Neuronal stem cell (in vitro differentiated cells): ENCODE measurements around the gene USP32.

ENCODE experiments used
- DNase-seq: peaks from one replicate; pipeline ENCODE4 v3.0.0-alpha.2; 2013; ENCODE audit warnings: low spot score
- H2AFZ ChIP-seq: one replicate; pipeline ENCODE4 v1.6.1; 2013; ENCODE audit warnings: mild to moderate bottlenecking, low read length, inconsistent platforms
- H2AK5ac ChIP-seq: 2 replicates; pipeline ENCODE4 v1.6.1; 2013; ENCODE audit warnings: low read depth, mild to moderate bottlenecking, inconsistent platforms, low read length, moderate library complexity, mixed read lengths
- H2BK120ac ChIP-seq: 2 replicates; pipeline ENCODE4 v1.6.1; 2013; ENCODE audit warnings: low read depth, mild to moderate bottlenecking, inconsistent platforms, low read length, moderate library complexity, mixed read lengths
- H2BK12ac ChIP-seq: one replicate; pipeline ENCODE4 v1.6.1; 2013; ENCODE audit warnings: low read length, inconsistent platforms
- H2BK15ac ChIP-seq: 2 replicates; pipeline ENCODE4 v1.6.1; 2013; ENCODE audit warnings: mild to moderate bottlenecking, low read length, inconsistent platforms, mixed read lengths
- H2BK5ac ChIP-seq: one replicate; pipeline ENCODE4 v1.6.1; 2013; ENCODE audit warnings: inconsistent platforms, mild to moderate bottlenecking, low read length, moderate library complexity
- H3K14ac ChIP-seq: one replicate; pipeline ENCODE4 v1.6.1; 2013; ENCODE audit warnings: low read length, inconsistent platforms
- H3K18ac ChIP-seq: 2 replicates; pipeline ENCODE4 v1.6.1; 2013; ENCODE audit warnings: low read length, inconsistent platforms
- H3K23ac ChIP-seq: 2 replicates; pipeline ENCODE4 v1.6.1; 2013; ENCODE audit warnings: low read depth, mild to moderate bottlenecking, mixed read lengths, low read length, inconsistent platforms; ENCODE audit not compliant: poor library complexity
- H3K27ac ChIP-seq: replicated peaks from 3 replicates; pipeline ENCODE4 v1.5.1; 2013; ENCODE audit warnings: low read length, inconsistent platforms
- H3K27me3 ChIP-seq, 3 experiments: 2 replicates each; pipeline ENCODE4 v1.6.1; 2013; ENCODE audit warnings: low read length in 3 of 3, mild to moderate bottlenecking in 2 of 3, inconsistent platforms in 1 of 3, low read depth in 1 of 3, mixed read lengths in 1 of 3, moderate library complexity in 1 of 3; ENCODE audit not compliant: control insufficient read depth in 3 of 3, insufficient read depth in 3 of 3
- H3K36me3 ChIP-seq, 2 donors: replicated peaks in 1 of 2; 2 replicates each; pipeline ENCODE4 v1.6.1; 2013; ENCODE audit warnings: low read length in 2 of 2; ENCODE audit not compliant: control insufficient read depth in 2 of 2, insufficient read depth in 2 of 2
- H3K4ac ChIP-seq: 2 replicates; pipeline ENCODE4 v1.6.1; 2013; ENCODE audit warnings: inconsistent platforms, mild to moderate bottlenecking, low read length, moderate library complexity
- H3K4me1 ChIP-seq, 2 donors: 1 replicate in 1 of 2; 2 replicates in 1 of 2; pipeline ENCODE4 v1.6.1; 2013; ENCODE audit warnings: low read length in 2 of 2, low read depth in 1 of 2; ENCODE audit not compliant: control insufficient read depth in 2 of 2, insufficient read depth in 1 of 2
- H3K4me2 ChIP-seq: one replicate; pipeline ENCODE4 v1.6.1; 2013; ENCODE audit warnings: mild to moderate bottlenecking, low read length, inconsistent platforms; ENCODE audit not compliant: insufficient read depth, poor library complexity, severe bottlenecking
- H3K4me3 ChIP-seq, 2 donors: 2 replicates each; pipeline ENCODE4 v1.5.1; 2013; ENCODE audit warnings: low read length in 2 of 2, mild to moderate bottlenecking in 2 of 2, inconsistent platforms in 1 of 2, moderate library complexity in 1 of 2
- H3K79me1 ChIP-seq: one replicate; pipeline ENCODE4 v1.6.1; 2013; ENCODE audit warnings: low read depth, mild to moderate bottlenecking, inconsistent platforms, low read length, moderate library complexity
- H3K9ac ChIP-seq: one replicate; pipeline ENCODE4 v1.6.1; 2013; ENCODE audit warnings: mild to moderate bottlenecking, low read depth, low read length, inconsistent platforms; ENCODE audit not compliant: poor library complexity
- H3K9me3 ChIP-seq, 2 donors: replicated peaks in 1 of 2; 2 replicates each; pipeline versions ENCODE3 to v1.6.1; 2013; ENCODE audit warnings: low read length in 2 of 2, mild to moderate bottlenecking in 2 of 2, inconsistent platforms in 1 of 2, low read depth in 1 of 2, mixed read lengths in 1 of 2, moderate library complexity in 1 of 2; ENCODE audit not compliant: control insufficient read depth in 2 of 2, insufficient read depth in 1 of 2
- H4K8ac ChIP-seq: one replicate; pipeline ENCODE4 v1.6.1; 2013; ENCODE audit warnings: low read depth, mild to moderate bottlenecking, inconsistent platforms, low read length, moderate library complexity
- H4K91ac ChIP-seq: one replicate; pipeline ENCODE4 v1.6.1; 2013; ENCODE audit warnings: low read length, low read depth, mild to moderate bottlenecking, inconsistent platforms; ENCODE audit not compliant: poor library complexity
- WGBS, 2 donors: extraction: QIAGEN DNeasy Blood & Tissue Kit; methylation state at CpG; one replicate each; pipeline ENCODE4 v1.1.7; 2013; ENCODE audit warnings: missing lambda C conversion rate in 2 of 2, mixed read lengths in 1 of 2; ENCODE audit not compliant: insufficient read length in 2 of 2, insufficient replicate concordance in 1 of 2; ENCODE audit errors: extremely low coverage in 2 of 2; 5-methylcytosine and 5-hydroxymethylcytosine counted together

The USP32 gene

GRCh38 chr17:60147553-60148223 lies 244.2 kb downstream of the USP32 start:
- no peak overlapping the region for H3K14ac ChIP-seq
- no peak overlapping the region for H4K8ac ChIP-seq
- H3K4me1 ChIP-seq: peaks cover 31 to 39% of the 10 kb centered on the region in 2 donors
- H3K27ac ChIP-seq: no peak overlapping the region
- H3K4me3 ChIP-seq: no peak overlapping the region
- H3K79me1 ChIP-seq: peaks cover 4% of the 10 kb centered on the region
- H4K91ac ChIP-seq: no peak overlapping the region
- H3K9ac ChIP-seq: no peak overlapping the region
- H2BK120ac ChIP-seq: no peak overlapping the region
- H3K27me3 ChIP-seq: peaks cover 2 to 67% (median 11%) of the 10 kb centered on the region in 3 experiments
- H2AK5ac ChIP-seq: peak overlapping the region; percentile 10
- no CpG with 5 or more reads among the region's 8 CpGs for WGBS, 2 donors
- H2BK15ac ChIP-seq: no peak overlapping the region
- no peak overlapping the region for H2BK5ac ChIP-seq
- DNase-seq: no peak
- no peak overlapping the region for H3K4ac ChIP-seq
- no peak overlapping the region for H3K23ac ChIP-seq
- H3K18ac ChIP-seq: no peak overlapping the region
- H3K36me3 ChIP-seq: no peaks in the 10 kb centered on the region
- no peaks in the 10 kb centered on the region for H3K9me3 ChIP-seq
- H3K4me2 ChIP-seq: no peak overlapping the region
- H2BK12ac ChIP-seq: no peak overlapping the region
- H2AFZ ChIP-seq: no peak overlapping the region

DNA sequence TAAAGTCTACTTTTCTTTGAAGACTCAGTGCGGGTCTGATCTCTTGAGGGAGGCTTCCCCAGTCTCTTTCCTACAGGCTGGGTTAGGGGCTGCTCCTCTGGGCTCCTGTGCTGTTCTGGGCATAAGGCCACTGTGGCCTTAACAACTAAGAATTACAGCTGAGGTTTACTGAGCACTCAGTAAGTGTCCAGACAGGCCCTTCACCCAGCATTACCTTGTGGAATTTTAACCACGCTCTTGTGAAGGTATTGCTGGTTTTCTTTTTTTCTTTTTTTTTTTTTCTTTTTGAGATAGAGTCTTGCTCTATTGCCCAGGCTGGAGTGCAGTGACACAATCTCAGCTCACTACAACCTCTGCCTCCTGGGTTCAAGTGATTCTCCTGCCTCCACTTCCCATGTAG lies 245.7 kb downstream of the USP32 start:
- H2BK120ac ChIP-seq: peak overlapping the region; percentile 10
- H2BK15ac ChIP-seq: no peak overlapping the region
- peak overlapping the region; percentile 87 for H3K27ac ChIP-seq
- DNase-seq: no peak
- no peak overlapping the region for H3K4me3 ChIP-seq
- no peak overlapping the region for H2BK12ac ChIP-seq
- no peak overlapping the region for H4K91ac ChIP-seq
- H2AK5ac ChIP-seq: peak overlapping the region; percentile 85
- no peaks in the 10 kb centered on the region for H3K36me3 ChIP-seq
- peak overlapping the region; percentile 67 for H3K18ac ChIP-seq
- H2AFZ ChIP-seq: no peak overlapping the region
- H3K23ac ChIP-seq: no peak overlapping the region
- H3K27me3 ChIP-seq: peaks cover 6 to 59% (median 14%) of the 10 kb centered on the region in 3 experiments
- H2BK5ac ChIP-seq: no peak overlapping the region
- no peak overlapping the region for H3K14ac ChIP-seq
- no peak overlapping the region for H3K4me2 ChIP-seq
- no CpG with 5 or more reads among the region's 2 CpGs for WGBS, 2 donors
- peaks cover 4% of the 10 kb centered on the region for H3K79me1 ChIP-seq
- H3K4me1 ChIP-seq: peaks cover 41 to 45% of the 10 kb centered on the region in 2 donors
- no peaks in the 10 kb centered on the region for H3K9me3 ChIP-seq
- H3K4ac ChIP-seq: no peak overlapping the region
- H3K9ac ChIP-seq: no peak overlapping the region
- no peak overlapping the region for H4K8ac ChIP-seq

- DNase-seq: peak; percentile 71
- H4K91ac ChIP-seq: no peak overlapping the region
- no peak overlapping the region for H2BK12ac ChIP-seq
- H3K4ac ChIP-seq: no peak overlapping the region
- no peak overlapping the region for H3K23ac ChIP-seq
- H2BK15ac ChIP-seq: no peak overlapping the region
- no peak overlapping the region for H3K9ac ChIP-seq
- H3K79me1 ChIP-seq: peaks cover 2% of the 10 kb centered on the region
- H3K4me3 ChIP-seq: peak overlapping the region in 1 of 2 donors; percentile 8
- peak overlapping the region; percentile 54 for H2AFZ ChIP-seq
- no peak overlapping the region for H2BK5ac ChIP-seq
- no peak overlapping the region for H4K8ac ChIP-seq
- H3K4me1 ChIP-seq: peaks cover 42 to 46% of the 10 kb centered on the region in 2 donors
- H3K9me3 ChIP-seq: peaks cover 0 to under 1% of the 10 kb centered on the region in 2 donors
- peak overlapping the region; percentile 29 for H3K4me2 ChIP-seq
- H2BK120ac ChIP-seq: peak overlapping the region; percentile 10
- H3K14ac ChIP-seq: no peak overlapping the region
- H2AK5ac ChIP-seq: no peak overlapping the region
- H3K18ac ChIP-seq: peak overlapping the region; percentile 32
- peaks cover 15 to 59% (median 16%) of the 10 kb centered on the region in 3 experiments for H3K27me3 ChIP-seq
- WGBS, 2 donors: no CpG with 5 or more reads among the region's 17 CpGs
- peak overlapping the region; percentile 87 for H3K27ac ChIP-seq
- no peaks in the 10 kb centered on the region for H3K36me3 ChIP-seq
Observed at GRCh38 chr17:60145006-60145935, 246.7 kb downstream of the USP32 start.
